ENCODE measurements around the gene MDFIC.

Gene MDFIC

DNA sequence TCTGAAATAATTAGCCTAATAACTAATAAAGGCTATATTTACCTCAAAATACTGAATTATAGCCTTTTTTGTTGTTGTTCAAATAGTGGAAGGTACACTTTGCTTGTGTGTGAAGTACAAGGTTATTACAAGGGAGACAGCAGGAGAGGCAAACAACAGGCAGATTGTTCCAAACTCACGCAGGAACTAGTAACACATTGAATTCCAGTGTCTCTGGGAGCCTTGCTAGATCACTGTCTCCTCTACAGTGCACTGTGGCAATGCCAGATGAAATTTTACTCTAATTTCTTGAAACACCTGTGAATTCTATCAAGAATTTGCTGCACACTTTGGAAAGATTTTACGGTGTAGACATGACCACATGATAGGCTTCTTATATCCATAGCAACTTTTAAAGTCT is 112.6 kb downstream of the MDFIC start:
- in situ Hi-C loops (cut with MboI; ENCODE audit: low sequenced_read_pairs) = no loop called here

DNA sequence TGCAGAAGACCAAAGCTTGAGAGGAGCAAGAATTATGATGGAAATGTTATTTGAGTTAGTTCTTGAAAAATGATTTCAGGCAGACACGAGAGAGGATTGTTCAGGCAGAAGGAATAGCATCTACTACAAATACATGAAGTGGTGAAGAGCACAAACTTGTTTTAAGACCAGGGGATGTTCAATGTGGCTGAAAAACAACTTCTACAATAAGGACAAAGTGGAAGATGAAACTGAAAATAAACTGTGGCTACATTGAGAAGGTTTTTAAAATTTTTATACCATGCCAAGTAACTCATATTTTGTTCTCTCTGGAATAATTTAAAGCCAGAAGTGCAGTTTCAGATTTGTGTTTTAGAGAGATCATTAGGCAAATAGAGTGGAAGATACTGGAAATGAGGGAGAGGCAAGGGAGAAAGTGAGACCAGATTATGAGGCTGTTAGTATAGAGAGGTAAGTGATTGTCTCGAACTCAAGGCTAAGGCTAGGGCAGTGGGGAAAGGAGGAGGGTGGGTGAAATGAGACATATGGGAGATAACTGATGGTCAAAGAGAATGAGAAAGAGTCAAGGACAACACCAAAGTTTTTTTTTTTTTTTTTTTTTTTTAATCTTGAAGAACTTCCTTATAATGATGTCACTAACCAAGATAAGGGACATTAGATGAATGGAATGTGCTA is 115.4 kb downstream of the MDFIC start:
- in situ Hi-C loops (cut with MboI; ENCODE audit: low sequenced_read_pairs) = no loop called here

DNA sequence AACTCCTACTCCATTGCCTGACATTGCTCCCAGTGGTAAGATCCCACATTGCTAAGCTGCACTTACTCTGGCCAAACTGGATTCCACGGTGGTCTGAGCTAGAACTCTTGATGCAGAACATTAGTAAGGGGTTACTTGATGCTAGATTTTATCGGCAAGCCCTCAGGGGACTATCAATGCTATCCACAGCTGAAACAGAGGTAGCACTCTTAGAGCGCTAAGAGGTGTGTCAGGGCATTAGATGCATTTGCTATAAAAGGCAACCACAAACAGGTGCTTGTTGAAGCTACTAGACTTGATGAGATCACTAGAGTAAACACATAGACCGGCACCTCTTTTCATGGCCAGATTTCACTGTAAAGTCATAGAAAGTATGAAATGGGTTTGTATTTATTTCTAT is 116.3 kb downstream of the MDFIC start:
- in situ Hi-C loops (cut with MboI; ENCODE audit: low sequenced_read_pairs) = no loop called here

DNA sequence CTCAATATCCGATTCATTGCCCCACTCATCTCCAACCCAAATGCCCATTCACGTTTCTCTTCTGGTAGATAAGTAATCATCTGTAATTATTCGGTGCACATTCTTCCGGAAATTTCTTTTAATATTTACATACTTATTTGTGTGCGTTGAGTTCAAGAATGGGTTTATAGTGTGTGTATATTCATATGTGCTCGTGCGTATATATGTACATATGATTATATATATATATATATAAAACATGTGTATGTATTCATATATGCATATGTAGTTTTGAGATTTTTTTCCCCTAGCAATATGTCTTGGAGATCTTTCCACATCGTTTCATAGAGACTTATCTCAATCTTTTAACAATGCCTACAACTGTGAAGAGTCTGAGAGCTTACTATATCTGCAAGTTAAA is 118.2 kb downstream of the MDFIC start:
- in situ Hi-C loops (cut with MboI; ENCODE audit: low sequenced_read_pairs) = no loop called here

DNA sequence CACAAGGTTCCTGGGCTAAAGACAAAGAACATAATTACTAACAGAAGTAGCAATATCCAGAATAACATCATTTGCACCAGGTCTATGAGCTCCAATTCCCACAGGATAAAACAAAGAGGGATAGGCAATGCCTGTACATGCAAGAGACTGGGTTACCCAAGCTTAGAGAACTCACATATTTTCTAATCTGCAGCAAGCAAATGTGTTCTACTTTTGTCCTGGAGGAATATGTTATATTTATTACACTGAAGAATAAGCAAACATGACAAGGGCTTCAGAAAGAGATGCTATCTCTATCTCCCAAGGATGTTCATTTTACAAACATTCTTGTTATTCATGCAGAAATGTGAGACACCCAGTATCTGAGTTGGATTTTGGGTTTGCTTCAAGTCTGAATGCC is 118.6 kb downstream of the MDFIC start:
- in situ Hi-C loops (cut with MboI; ENCODE audit: low sequenced_read_pairs) = no loop called here

DNA sequence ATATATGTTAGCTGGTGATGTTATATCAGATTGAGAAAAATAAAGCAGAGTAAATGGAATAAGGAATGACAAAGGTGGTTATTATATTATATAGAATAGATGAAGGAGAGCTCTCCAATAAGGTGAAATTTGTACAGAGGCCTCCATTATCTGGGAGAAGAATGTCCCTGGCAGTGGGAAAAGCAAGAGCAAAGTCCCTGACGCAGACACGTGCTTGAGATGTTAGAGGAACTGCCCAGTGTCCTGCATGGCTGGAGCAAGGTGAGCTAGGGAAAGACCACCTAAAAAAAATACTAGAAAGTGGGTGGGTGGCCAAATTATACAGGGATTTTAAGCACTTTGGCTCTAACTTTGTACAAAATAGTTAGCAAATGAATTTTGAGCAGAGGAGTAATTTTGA is 120.7 kb downstream of the MDFIC start:
- in situ Hi-C loops (cut with MboI; ENCODE audit: low sequenced_read_pairs) = no loop called here

DNA sequence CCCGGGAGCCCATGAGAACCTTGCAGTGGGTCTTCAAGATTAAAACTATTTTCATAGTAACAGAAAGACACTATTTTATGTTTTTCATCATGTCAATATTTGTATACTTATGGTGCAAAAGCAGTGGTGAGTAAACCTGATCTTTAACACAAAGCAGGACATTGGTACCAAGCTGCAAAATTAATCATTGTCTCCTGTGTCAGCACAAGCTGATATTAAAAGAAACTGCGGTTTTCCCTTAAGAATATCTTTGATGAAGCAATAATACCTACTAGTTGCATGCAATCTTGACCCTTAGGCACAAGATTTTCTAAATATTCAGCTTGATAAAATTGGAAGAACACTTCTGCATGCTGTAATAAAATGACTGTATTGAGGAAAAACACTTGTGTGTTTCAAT is 121.7 kb downstream of the MDFIC start:
- in situ Hi-C loops (cut with MboI; ENCODE audit: low sequenced_read_pairs) = no loop called here

DNA sequence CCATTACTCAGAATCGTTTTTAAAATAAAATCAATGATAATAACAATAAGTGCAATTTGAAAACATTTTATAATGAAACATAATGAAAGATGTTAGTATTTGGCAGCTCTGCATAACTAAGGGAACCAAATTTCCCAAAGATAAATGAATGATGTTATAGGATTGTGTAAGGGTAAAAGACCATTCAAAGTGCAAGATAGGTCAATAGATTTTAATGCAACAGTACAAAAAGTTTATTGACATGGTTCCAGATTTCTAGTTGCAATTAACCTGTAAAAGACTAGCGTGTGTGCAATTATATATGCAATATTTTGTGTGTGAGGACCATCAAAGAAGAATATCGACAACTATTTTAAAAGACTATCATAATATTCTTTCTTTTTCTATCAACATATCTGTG is 122.3 kb downstream of the MDFIC start:
- in situ Hi-C loops (cut with MboI; ENCODE audit: low sequenced_read_pairs) = no loop called here

DNA sequence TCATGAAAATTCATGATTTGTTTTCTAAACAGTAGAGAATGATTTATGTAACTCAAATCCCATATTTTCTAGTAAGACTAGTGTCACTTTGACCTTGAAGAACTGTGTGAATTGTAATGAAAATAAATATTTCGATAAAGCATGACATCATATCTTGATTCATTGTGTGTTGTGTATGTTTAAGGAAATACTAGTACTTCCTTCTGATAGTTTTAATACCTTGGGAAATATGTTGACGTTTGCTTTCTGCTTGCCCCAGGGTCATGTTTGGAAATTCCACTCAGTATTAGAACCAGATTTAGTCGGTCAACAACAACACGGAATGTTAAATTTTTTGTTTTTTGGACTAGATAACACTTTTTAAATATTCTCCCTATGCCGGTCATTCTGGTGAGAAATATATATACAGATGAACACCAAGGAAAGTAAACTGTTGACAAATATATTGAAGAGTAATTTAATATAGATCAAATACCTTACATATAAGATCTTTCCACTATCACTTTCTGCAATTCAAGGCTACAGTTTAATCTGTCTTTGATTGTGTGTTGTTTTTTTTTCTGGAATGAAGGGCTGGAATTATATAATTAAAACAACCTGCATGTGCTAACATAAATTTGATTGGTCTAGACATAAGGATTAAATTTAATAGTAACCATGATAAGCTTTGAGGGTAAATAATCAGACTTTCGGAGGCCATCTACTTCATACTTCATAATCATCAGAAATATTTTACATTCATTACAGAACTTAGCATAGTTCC is 126.2 kb downstream of the MDFIC start:
- in situ Hi-C loops (cut with MboI; ENCODE audit: low sequenced_read_pairs) = no loop called here

DNA sequence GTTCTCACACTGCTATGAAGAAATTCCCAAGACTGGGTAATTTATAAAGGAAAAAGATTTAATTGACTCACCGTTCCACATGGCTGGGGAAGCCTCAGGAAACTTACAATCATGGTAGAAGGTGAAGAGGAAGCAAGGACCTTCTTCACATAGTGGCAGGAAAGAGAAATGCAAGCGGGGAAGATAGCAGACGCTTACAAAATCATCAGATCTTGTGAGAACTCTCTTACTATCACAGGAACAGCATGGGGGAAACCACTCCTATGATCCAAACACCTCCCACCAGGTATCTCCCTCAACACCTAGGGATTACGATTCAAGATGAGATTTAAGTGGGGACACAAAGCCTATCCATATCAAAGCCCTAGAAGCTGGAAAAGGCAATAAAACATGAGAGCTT is 130.8 kb downstream of the MDFIC start:
- in situ Hi-C loops (cut with MboI; ENCODE audit: low sequenced_read_pairs) = no loop called here

DNA sequence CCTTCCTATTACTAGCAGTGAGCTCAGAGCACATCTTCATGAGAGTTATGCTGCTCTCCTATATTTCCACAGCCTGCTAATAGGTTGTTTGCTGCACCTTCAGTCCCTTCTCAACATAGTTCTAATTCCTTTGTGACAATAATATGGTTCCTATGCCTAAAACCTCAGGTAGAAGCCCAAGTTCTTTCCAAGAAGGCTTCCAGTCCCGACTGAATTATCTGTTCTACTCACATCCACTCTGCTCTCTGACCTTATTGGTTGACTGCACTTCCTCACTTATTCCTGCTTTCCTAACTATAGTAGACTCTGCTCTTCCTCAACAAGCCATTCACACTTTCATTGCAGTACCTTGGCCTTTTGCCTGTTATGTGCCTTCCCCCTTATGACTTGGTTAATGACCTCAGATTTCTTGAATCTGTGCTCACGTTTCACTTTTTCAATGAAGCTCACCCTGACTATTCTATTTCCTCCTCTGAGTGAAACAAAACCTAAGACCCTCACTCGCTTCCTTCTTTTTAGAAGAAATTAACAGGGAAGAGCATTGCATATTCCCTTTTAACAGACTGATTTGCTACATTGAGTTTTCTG is 132.7 kb downstream of the MDFIC start:
- in situ Hi-C loops (cut with MboI; ENCODE audit: low sequenced_read_pairs) = no loop called here

DNA sequence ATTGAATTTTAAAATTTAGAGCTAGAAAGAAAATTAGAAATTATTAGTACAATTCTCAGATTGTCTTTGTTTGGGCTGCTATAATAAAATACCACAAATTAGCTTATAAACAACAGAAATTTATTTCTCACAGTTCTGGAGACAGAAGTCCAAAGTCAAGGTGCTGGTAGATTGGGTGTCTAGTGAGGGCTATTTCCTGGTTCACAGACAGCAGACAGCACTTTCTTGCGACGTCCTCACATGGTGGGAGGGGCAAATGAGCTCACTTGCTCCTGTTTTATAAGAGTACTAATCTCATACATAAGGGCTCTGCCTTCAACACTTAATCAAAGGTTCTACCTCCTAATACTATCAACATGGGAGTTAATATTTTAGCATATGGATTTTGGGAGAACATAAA is 134.1 kb downstream of the MDFIC start:
- in situ Hi-C loops (cut with MboI; ENCODE audit: low sequenced_read_pairs) = no loop called here

DNA sequence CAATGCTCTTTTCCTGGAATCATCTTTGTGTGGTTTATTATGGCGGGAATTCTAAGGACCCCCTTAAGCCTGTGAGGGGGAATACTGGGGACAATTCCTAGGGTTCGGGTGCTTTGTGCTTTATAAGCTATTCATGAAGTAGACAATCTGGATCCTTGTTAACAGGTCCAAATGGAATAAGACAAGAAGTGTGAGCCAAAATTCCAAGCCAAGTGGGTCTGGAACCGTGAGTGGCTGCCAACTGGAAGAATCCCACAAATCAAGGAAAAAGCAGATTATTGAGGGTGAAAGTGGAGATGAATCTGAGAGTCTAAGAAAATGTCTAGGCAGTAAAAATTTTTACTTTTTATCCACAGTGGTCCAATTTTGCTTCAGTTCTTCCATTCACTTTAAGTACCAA is 136.8 kb downstream of the MDFIC start:
- in situ Hi-C loops (cut with MboI; ENCODE audit: low sequenced_read_pairs) = no loop called here

DNA sequence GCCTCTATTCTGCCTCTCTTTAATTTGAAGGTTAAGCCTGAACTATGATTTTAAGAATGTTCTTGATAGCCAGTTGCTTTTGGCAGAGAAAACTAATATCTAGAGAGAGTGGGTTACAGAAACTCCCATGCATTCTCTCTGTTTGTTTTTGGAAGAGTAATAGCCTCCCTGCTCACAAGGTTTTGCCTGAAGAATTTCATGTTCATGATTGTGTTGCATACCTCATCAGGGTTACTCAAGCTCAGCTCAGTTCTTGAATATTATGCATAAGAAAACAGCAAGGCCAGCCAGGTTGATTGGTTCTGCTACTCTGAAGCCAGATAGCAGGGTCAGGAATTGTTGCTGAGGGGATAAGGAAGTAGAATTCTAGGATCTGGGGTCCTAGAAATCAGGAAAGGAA is 137.4 kb downstream of the MDFIC start:
- in situ Hi-C loops (cut with MboI; ENCODE audit: low sequenced_read_pairs) = no loop called here

DNA sequence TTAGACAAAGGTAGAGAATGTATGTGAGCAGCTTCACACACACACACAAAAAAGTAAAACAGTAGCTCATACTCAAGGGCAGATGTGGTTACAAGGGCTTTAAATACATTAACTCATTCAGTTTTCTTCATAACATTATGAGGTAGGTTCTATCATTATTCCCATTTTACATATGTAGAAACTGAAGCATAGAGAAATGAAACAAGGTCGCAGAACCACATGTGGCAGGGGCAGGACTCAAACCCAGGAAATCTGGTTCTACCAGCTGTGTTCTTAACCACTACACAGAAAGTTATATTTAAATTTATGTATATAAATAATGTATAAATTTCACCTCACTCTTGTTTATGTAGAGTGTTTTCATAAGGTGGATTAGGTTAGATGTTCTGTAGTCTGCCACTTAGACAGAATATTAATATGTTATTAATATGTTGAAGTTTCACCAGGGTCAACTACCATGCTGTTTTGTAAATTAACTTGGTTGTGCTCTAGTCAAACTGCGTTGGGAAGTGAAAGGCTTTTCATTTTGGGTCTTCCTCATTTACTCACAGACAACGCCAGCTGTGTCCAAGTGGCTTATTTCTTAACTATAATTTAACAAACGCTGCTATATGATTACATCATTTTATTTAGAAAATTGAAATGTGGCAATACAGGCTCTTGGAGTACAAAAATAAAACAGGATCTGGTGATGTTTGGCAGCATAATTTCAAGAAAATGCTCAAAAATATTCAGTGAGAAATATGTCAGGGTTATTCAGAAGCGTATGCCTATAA is 138.4 kb downstream of the MDFIC start:
- in situ Hi-C loops (cut with MboI; ENCODE audit: low sequenced_read_pairs) = no loop called here

DNA sequence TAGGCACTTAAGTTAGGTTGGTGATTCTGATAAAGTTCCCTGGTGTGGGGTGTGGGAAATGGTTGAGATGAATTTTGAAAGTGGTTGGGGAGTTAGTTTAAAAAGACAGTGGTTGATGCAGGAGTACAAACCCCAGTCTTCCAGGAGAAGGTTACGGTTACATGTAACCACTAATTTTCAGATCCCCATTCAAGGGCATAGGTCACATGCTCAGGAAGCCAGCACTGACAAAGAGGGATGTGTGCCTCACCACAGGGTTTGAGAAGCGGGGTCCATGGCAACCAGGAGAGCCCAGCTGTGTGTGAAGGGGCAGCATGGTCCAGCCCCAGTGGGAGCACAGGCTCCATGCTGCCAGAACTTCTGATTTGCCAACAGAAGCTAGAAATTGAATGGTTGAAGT is 144.2 kb downstream of the MDFIC start:
- in situ Hi-C loops (cut with MboI; ENCODE audit: low sequenced_read_pairs) = no loop called here

DNA sequence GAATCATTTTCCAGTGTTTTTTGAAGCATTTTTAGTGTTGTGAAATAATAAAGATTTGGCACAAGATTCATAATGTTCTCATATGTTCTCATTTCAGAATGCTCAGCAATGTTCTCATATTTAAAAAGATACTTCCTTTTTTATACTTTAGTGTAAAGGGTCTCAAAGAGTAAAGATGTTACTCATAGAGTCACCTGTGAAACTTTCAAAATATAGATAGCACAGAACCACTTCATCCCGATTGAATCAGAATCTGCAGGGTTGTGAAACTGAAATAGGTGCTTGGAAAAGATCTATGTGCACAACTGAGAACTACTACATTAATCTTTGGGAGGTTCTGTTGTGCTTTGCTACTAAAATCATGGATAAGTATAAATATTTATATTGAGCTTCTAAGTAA is 144.7 kb downstream of the MDFIC start:
- in situ Hi-C loops (cut with MboI; ENCODE audit: low sequenced_read_pairs) = no loop called here

DNA sequence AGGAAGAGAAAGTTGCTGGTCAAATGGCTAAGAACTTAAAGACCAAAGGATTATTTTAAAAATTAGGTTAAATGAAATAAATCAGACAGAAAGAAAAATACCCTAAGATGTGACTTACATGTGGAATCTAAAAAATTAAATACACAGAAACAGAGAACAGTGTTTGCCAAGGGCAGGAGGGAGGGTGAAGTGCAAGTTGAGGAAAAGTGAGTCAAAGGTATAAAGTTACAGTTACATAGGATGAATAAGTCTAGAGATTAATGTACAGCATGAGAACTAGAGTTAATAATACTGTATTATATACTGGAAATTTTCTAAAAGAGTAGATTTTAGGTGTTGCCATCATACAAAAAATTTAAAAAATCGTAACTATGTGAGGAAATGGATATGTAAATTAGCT is 146.3 kb downstream of the MDFIC start:
- in situ Hi-C loops (cut with MboI; ENCODE audit: low sequenced_read_pairs) = no loop called here
